Pons (tissue), 1 donor: ENCODE results near the gene TBX10.
"Not testable (repeated sequence)": the region's sequence is repeated elsewhere in the genome, so short reads cannot be mapped to it uniquely, and the experiment has no call there.

ENCODE experiments used
- DNase-seq: peaks from one replicate; pipeline ENCODE4 v3.0.0-alpha.2; 2016; ENCODE audit warnings: low spot score

Gene TBX10

DNA sequence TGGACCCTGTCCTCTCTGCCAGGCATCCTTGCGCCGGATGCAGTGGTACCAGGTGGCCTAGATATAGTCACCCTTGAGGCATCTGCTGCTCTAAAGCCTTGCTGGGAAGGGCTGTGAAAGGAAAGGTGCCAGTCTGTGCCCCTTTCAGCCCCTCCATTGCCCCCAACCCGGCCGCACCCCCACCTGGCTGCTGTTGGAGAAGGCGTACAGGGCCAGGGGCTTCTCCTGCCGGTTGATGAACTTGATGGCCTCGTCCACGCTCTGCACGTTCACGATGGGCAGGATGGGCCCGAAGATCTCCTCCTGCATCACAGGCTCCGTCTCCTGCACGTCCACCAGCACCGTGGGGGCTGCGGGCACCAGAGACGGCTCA is 24.6 kb upstream of the TBX10 start:
- no peak for DNase-seq

DNA sequence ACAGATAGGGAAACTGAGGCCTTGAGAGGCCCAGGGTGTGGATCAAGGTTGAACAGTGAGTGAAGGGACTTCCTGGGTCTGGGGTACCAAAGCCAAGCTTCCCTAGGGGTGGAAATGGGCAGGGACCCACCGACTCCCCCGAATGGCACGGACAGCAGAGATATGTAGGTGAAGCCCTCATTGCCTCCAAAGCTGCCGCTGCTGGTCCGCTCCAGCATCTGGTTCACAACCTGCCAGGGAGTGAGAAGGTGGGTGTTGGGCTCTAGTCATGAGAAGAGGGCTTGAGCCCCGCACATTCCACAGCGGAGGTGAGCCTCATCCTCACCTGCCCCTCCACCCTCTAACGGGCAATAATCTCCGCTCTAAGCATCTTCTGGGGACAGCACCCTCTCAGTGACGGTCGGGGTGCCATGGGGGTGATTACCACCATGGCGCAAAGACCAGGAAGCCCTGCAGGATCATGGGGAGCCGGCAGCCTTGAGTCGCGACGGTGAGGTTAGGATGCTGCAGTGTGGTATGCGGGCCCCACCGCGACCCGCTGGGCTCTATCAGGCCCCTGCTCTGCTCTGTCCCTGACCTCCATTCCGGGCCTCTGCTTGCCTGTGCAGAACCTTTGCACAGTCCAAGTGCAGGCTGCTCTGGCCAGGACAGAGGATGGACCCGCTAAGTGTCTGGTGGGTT is 24.1 kb upstream of the TBX10 start:
- DNase-seq = no peak

DNA sequence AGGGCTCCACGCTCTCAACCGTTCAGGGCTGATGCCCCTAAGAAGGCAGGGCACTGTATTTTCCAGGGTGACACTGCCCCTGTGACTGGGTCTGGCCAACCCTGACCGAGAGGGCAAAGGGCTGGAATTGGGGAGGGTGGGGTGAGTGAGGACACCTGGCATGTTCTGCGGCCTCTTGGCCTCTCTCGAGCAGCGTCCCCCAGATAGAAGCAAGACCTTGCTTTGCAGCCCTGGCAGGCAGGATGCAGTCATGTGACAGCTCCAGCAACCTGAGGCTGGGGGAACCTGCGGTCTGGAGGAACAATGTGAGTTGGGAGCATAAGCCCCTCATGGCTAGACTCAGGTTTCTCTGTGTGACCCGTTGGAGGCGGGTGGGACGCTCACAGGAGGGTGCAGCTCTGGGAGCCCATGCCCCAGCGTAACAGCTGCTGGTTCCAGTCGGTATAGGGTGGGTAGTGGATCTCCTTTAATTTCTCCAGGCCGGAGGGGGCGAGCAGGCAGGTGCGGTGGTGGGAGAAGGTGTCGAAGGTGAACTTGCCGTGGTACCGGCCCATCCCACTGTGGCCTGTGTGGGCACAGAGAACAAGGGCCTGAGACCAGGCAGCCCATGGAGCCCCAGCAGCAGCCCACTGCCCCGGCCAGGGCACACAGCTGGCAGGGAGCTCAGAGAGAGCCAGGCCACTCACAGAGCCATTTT is 23.4 kb upstream of the TBX10 start:
- no peak for DNase-seq

DNA sequence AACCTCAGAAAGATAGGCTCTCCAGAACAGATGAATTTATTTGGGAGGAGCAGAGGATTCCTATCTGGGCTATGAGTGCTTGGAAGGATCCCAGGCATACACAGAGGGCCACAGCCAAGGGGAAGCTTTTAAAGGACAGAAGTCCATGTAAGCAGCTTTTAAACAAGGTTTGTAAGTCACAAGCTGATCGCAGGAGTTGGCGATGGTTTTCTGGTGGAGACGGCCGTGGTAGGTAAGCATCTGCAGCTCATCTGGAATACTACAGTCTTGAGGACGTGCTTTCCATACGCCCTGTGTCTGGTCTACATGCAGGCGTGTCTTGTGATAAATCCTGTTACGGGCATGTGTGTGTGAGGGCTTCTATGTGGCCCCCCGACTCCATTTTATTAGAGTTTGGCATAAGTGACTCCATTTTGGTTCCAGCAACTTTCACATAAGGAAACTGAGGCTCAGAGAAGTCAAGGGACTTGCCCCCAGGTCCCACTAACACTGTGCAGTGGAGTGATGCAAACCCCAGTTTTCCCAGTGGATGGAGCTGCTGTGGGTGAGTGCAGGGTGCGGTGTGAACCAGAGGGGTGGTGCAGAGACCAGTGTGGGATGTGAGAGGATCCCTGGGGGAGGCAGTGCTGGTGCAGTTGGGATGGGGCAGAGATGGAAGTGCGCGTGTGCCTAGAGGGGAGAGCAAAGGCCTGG is 22.7 kb upstream of the TBX10 start:
- DNase-seq = no peak

DNA sequence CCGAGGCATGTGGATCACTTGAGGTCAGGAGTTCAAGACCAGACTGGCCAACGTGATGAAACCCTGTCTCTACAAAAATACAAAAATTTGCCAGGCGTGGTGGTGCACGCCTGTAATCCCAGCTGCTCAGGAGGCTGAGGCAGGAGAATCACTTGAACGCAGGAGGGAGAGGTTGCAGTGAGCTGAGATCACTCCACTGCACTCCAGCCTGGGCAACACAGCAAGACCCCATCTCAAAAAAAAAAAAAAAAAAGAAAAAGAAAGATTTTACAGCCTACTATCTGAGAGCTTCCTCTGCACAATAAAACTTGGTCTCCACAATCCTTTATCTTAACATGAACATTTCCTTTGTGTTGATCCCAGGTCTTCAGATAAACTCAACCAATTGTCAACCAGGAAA is 21.2 kb upstream of the TBX10 start:
- DNase-seq = not testable (repeated sequence)

DNA sequence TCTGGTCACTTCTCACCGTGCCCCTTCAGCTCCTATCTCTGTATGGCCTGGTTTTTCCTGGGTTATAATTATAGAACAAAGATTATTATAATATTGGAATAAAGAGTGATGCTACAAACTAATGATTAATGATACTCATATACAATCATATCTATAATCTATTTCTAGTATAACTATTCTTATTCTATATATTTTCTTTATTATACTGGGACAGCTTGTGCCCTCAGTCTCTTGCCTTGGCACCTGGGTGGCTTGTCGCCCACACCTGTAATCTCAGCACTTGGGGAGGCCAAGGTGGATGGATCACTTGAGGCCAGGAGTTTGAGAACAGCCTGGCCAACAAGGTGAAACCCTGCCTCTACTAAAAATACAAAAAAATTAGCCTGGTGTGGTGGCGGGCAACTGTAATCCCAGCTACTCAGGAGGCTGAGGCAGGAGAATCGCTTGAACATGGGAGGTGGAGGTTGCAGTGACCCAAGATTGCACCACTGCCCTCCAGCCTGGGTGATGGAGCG is 20.1 kb upstream of the TBX10 start:
- DNase-seq = not testable (repeated sequence)

DNA sequence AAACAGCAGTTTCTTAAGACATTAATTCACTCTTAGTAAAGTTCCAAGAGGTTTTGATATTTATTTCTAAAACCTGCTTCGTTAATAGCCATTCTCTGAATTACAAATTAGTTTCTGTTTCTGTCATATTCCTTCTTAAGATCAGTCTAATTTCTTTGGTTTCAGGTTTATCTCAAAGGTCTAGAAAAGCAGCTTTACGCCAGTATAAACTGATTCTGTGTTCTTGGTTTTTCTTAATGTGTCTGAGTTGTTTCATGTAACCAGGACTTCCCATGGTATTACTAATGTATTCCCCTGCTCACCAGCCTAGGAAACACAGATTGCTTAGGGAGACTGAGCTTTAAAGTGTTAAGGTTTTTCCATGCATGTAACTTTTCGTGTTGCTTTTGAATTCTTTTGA is 17.7 kb upstream of the TBX10 start:
- DNase-seq = no peak

DNA sequence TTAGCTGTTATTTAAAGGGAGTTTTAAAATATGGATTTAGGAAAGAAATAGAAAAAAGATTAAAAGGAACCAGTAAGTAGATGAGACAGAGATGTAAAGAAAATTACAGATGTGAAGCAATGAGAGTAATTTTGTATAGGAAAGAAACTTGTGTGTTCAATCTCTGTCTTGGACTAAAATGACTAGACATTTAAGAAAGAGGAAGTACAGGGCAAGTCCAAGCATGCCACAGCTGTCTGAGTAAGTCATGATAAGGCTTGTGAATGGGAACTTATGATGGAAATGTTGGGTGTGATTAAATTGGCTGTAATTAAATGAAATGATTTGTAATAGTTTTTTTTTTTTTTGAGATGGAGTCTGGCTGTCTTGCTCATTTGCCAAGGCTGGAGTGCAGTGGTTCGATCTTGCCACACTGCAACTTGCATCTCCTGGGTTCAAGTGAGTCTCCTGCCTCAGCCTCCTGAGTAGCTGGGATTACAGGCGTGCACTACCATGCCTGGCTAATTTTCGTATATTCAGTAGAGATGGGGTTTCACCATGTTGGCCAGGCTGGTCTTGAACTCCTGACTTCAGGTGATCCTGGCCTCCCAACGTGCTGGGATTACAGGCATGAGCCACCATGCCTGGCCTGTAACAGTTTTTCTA is 16.8 kb upstream of the TBX10 start:
- no peak for DNase-seq

DNA sequence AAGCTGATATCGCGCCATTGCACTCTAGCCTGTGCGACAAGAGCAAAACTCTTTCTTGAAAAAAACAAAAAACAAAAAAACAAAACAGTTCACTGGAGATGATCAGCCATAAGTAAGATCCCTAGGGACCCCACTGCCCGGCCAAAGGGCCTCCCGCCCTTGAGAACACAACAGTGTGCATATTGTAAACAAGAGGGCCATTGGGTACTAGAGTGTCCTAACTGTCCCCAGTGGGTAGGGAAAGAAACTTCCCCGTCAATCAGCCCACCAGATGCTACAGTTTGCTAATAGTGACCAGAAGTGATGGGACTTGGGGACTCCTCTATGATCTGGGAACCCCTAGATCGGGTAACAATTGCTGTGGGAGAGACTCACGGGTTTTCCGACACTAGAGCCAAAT is 14.7 kb upstream of the TBX10 start:
- DNase-seq = no peak

DNA sequence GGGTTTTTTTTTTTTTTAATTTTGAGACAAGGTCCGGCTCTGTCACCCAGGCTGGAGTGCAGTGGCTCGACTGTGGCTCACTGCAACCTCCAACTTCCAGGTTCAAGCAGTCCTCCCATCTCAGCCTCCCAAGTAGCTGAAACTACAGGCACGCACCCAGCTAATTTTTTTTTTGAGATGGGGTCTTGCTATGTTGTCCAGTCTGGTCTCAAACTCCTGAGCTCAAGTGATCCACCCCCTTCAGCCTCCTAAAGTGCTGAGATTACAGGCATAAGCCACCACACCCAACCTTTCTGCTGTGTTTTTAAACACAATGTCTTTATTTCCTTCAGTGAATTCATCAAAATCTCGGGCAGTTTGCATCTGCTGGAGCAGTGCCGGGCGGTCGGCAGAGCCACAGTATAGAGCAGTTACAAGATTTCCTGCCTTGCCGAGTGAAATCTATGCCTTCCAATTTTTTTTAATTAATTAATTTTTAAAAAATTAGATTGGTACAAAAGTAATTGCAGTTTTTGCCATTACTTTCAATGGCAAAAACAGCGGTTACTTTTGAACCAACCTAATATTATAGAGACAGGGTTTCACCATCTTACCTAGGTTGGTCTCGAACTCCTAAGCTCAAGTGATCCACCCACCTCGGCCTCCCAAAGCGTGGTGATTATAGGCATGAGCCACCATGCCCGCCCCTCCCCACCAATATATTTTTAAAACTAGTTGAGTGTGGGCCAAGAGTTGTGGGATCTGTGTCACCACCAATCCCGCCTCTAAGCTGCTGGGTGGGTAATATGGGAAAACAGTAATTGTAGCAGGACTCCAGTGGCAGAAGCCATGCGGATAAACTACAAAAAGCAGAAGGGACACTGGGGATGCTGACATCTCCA is 13.6 kb upstream of the TBX10 start:
- no peak for DNase-seq

DNA sequence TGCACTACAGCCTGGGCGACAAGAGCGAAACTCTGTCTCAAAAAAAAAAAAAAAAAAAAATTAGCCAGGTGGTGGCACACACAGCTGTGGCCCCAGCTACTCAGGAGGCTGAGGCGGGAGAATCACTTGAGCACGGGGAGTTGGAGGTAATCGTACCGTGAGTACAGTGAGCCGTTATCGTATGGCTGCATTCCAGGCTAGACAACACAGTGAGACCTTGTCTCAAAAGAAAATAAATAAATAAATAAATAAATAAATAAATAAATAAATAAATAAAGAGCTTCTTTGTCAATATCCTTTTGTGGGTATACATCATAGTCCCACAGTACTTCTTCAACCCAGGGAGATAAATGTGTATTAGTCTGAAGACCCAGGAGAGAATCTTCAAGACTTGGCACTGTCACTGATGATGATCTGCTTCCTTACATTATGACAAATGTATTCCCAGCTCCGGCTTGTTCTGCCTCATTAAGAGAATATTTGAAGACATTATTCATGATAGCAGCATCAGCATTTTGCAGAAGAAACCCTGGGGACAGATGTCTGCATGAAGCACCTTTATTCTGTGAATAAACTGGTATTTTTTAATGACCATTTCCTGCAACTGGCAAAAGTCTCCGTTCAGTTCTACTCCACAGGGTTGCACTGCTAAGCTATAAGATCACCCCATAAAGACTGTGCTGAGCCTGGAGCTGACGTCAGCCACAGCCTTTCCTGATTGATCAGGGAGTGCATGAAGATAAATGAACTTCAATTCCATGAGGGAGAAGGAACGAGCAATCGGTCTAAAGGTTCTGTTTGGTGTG is 12.6 kb upstream of the TBX10 start:
- DNase-seq = no peak

DNA sequence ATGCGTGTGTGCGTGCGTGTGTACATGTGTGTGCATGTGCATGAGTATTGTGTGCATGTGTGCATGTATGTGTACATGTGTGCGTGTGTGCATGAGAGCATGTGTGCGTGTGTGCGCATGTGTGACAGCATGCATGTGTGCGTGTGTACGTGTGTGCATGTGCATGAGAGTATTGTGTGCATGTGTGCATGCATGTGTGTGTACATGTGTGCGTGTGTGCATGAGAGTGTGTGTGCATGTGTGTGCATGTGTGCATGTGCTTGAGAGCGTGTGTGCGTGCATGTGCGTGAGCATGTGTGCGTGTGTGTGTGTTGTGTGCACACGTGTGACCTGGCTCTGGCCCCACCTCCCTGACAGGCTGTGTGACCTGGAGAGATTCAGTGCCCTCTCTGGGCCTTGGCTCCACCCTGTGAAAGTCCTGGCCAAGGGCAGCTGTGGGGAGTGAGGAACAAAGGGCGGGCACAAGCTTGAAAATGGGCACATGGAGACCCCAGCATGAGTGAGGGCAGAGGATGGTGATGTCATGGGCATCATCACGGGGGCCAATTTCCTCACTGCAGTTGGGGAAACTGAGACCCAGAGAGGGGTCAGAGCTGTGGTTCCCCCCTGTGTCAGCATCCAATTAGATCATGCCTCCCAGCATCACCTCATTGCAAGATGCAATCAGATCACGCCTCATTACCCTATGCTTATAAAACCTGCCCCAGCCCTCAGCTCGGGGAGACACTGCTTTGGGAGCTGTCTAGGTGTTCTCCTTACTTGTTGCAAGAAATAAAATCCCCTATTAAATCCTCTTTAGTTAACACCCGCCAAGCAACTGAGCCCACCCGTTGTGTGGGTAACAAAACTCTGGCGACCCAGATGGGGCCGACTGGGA is 10.3 kb upstream of the TBX10 start:
- DNase-seq = no peak

DNA sequence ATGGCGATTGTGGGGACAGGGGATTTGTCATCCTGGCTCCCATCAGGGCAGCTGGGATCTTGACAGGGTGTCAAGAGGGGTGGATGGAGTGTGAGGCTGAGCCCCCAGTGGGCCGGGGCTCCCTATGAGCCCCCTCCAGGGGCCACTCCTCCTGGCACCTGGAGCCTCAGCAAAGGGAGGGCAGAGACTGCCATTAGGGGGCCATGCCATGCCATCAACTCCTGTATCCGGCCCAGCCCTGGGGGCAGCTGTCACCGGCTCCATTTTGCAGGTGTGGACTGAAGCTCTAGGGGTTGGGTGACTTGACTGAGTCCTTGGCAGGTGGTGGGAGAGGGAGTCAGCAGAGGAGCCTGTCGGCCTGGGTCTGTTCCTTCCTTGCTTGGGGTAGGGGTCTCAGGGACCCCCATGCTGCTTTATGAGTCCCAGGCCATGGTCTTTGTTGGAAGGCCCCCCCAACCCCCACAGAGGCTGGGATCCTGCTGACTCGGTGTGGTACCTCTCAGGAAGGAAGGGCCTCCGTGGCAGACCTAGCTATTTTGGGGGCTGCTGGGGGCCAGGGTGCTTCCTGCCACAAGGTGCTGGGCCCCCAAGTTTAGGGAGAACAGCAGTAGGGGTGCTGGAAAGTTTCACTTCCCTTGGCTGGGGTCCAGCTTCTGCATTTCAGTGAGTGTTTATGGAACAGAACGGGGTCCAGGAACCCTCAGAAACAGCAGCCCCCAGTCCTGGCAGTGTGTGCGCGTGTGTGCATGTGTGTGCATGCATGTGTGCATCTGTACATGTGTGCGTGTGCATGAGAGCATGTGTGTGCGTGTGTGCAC is 9.4 kb upstream of the TBX10 start:
- DNase-seq = peak; percentile 51

DNA sequence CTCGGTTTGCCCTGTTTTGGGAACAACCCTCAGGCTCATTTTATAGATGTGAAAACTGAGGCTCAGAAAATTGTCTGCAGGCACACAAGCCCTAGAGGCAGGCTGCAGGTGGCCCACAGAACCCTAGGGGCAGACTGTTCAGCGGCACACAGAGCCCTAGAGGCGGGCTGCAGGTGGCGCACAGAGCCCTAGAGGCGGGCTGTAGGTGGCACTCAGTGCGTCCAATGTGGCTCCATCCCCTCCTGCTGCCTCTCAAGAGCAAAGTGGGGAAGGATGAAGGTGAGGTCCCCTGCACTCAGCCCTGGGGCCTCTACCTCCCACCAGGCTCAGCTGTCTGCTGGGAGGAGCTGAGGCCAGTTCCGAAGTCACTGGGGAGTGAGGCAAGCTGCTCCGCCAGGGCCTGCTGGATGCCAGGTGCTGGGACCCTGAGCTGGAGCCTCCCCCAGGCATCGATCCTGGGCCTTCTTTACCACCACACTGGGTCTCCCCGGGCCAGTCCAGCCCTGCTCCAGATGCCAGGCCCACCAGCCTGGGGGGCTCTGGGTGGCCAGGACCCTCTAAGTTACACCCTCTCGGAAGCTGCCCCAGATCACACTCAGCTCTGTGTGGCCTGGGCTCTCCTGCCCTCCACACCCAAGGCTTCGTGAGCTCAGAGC is 8.7 kb upstream of the TBX10 start:
- DNase-seq = no peak

DNA sequence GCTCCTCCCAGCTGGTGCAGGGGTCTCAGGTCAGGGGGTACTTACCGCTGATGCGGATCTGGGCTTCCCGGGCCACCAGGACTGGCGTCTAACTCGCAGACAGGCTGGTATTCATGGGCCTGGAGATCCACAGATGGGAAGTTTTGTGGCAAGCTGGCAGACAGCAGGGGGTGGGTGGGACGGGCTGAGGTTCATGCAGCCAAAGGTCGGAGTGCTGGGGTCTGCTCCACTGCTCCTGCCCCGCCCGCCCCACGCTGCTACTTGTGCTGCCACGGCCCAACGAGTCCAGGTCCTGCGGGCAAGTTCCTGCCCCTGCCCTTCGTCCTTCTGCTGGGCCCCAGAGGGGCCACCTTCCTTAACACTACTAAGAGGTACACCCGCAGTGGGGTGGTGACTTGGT is 7.9 kb upstream of the TBX10 start:
- no peak for DNase-seq

DNA sequence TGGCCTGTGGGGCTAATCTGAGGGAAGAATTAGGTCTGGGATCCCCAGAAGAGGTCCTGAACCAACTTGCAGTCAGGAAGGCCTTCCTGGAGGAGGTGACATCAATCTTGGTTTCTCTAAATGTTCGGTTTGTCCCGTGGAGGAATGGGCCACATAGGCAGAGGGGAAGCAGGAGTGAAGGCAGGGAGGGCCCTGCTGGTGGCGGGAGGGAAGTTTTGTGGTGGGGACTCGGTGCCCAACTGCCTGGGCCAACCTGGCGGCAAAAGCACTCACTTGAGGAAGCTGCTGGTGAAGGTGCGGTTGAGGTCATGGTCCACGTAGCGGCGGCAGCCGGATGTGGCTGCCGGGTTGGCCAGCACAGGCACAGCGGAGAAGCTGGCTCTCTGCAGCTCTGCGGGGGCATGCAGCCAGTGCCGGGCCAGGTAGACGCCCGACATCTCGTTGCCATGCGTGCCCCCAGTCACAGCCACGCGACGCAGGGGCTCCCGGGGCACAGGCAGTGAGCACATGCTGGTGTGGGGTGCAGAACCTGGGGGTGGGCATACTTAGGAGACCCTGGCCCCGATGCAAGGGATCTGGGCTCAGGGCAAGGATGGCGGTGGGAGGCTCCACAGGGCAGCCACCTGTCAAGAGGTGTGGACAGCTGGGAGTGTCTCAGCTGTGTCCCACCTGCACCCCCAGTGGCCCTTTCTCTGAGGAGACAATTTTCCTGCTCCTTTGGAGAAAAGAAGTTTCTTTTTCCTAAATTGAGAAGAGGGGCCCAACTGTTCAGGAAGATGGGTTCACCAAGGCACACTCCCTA is 7.2 kb upstream of the TBX10 start:
- DNase-seq = no peak
